Psoas muscle (tissue), 8 donors: ENCODE measurements around the gene GPX7. TPM values are rescaled to one million over a fixed set of nuclear protein-coding genes. Genes with fewer than 3 reads are reported as not detected.

ENCODE experiments used
- ATAC-seq, 4 donors: fragments of 200-7000 bp; cut with Tn5 transposase; one replicate each; pipeline ENCODE4 v1.9.1; 2020; ENCODE audit warnings: moderate library complexity in 3 of 4, mild to moderate bottlenecking in 2 of 4
- DNase-seq, 2 donors: peaks; one replicate each; pipeline ENCODE4 v3.0.0-alpha.2; 2020
- H3K27ac ChIP-seq: fragments of 200-600 bp; one replicate; pipeline ENCODE4 v1.8.0; 2022
- H3K27me3 ChIP-seq, 3 donors: fragments of 200-600 bp in 1 of 3; one replicate each; pipeline versions ENCODE4 v1.6.1 to v1.8.0; 2013 to 2022; ENCODE audit warnings: low read length in 2 of 3, mild to moderate bottlenecking in 2 of 3, moderate library complexity in 1 of 3; ENCODE audit not compliant: insufficient read depth in 3 of 3
- H3K36me3 ChIP-seq, 2 donors: fragments of 200-600 bp in 1 of 2; one replicate each; pipeline versions ENCODE4 v1.6.1 to v1.8.0; 2013 to 2022; ENCODE audit warnings: low read depth in 1 of 2, mild to moderate bottlenecking in 1 of 2, moderate library complexity in 1 of 2; ENCODE audit not compliant: insufficient read depth in 1 of 2
- H3K4me1 ChIP-seq: fragments of 200-600 bp; one replicate; pipeline ENCODE4 v1.8.0; 2022
- H3K4me3 ChIP-seq: fragments of 200-600 bp; one replicate; pipeline ENCODE4 v1.8.0; 2022; ENCODE audit warnings: mild to moderate bottlenecking
- H3K9me3 ChIP-seq: fragments of 200-600 bp; one replicate; pipeline ENCODE4 v1.8.0; 2022
- CTCF ChIP-seq: fragments of 200-600 bp; IDR thresholded peaks from one replicate; pipeline ENCODE4 v1.8.0; 2022; ENCODE audit warnings: antibody characterized with exemption
- WGBS, 3 donors: extraction: QIAGEN DNeasy Blood & Tissue Kit; methylation state at CpG; one replicate each; pipeline versions ENCODE4 v1.1.6 to v1.1.7; 2013; 5-methylcytosine and 5-hydroxymethylcytosine counted together
- intact Hi-C, 2 donors: fragments of 100-400 bp; cut with DNase I; formaldehyde crosslinking; loops; one replicate each; pipeline versions ENCODE4 v1.11.0 to v1.14.2; 2022
- long read RNA-seq, 2 donors: library from polyadenylated mRNA; unstranded; transcript quantifications; one replicate each; pipeline ENCODE4 v2.0.0, GENCODE V29; 2021
- polyA plus RNA-seq, 3 donors: library from polyadenylated mRNA; stranded (reverse); fragments of 200-250 nt; gene quantifications; one replicate each; pipeline ENCODE4 v1.2.3, GENCODE V29; 2013
- total RNA-seq, 4 donors: library from RNA; stranded (reverse); fragmentation: NEBNext Ultra II Directional in 2 of 4; extraction: Animal tissue kit (Norgen Biotek cat#: 25700) in 2 of 4; gene quantifications; one replicate each; pipeline versions ENCODE4 v1.2.1 to v1.2.4, GENCODE V29; 2021 to 2023
- donor health status: healthy with polysubstance abuse.
- donor health status: DM: no; HTN: no; CAD: no; lungs with moderate emphysema.
- donor health status: Bipolar disorder and iron deficiency.
- donor health status: healthy.
- donor health status: DM: yes; HTN: yes; CAD: no.
- donor health status: DM: no; HTN: no; CAD: no.
- donor health status: DM: no; HTN: no; CAD: no.
- donor health status: DM: yes; HTN: yes; CAD: no.

Gene GPX7
- total RNA-seq (10 to 100 TPM in 2 of 4 donors, 1 to 10 TPM in 2; 5.6 to 12.2 (median 10.2) TPM), polyA plus RNA-seq (1 to 10 TPM; 3.6 to 7.9 (median 7.7) TPM)
- long read RNA-seq, donor 1, partial matches to known transcripts, result 0 of 4 reads
- long read RNA-seq, donor 1, other reads (novel, unspliced or antisense), result 0 of 4 reads
- long read RNA-seq, donor 2, transcript GPX7-201 (3 exons, 1,228 nt), result major isoform, 8 of 14 reads
- long read RNA-seq, donor 2, partial matches to known transcripts, result 0 of 14 reads
- long read RNA-seq, donor 2, other reads (novel, unspliced or antisense), result 6 of 14 reads

GRCh38 chr1:52601991-52602855 lies at the start of gene GPX7:
GPX7 (plus strand) TSS chr1:52602371; CDS start chr1:52602410, 39 bp downstream.
- no peak for TF ChIP-seq CTCF
- WGBS, 3 donors, result 0 to 2% (median 1%) methylated on average over 75 to 97 of the region's 97 CpGs
- intact Hi-C loops, result loop anchor here (2.0 to 5.0 kb wide), 3 partner anchors 49 to 75 kb away; partner anchors contain the start of gene TUT4 (in 2 of the 2)
- Histone ChIP-seq H3K4me3 (peak within 1 kb of the TSS; percentile 68), H3K27me3 (no peaks in the 10 kb centered on the region), H3K9me3 (no peaks in the 10 kb centered on the region), H3K36me3 (peaks cover 0 to 9% of the 10 kb centered on the region in 2 donors), H3K4me1 (peaks cover 47% of the 10 kb centered on the region), H3K27ac (peak within 1 kb of the TSS; percentile 94)
- DNase-seq (peak; percentile 47 to 76), ATAC-seq (peak; percentile 11 to 51 (median 22))

GRCh38 chr1:52552505-52553361 lies 49.4 kb upstream of the GPX7 start, which contains the start of gene TUT4:
TUT4 (minus strand) TSS chr1:52553092; CDS start chr1:52526280, 26,812 bp downstream.
- Histone ChIP-seq H3K27me3 (no peaks in the 10 kb centered on the region), H3K9me3 (no peaks in the 10 kb centered on the region), H3K4me1 (peaks cover 42% of the 10 kb centered on the region), H3K27ac (peak within 1 kb of the TSS; percentile 92), H3K4me3 (peak within 1 kb of the TSS; percentile 91), H3K36me3 (no peaks in the 10 kb centered on the region)
- no peak for TF ChIP-seq CTCF
- ATAC-seq (peak; percentile 83 to 85 (median 84)), DNase-seq (peak; percentile 79 to 88)
- WGBS, 3 donors, result 0 to 1% (median 1%) methylated on average over 40 to 68 of the region's 68 CpGs
- intact Hi-C loops, result loop anchor here (2.0 to 10.0 kb wide), 4 partner anchors 50 to 125 kb away; partner anchors contain the start of gene GPX7 (in 2 of the 2)

- Histone ChIP-seq H3K9me3 (no peaks in the 10 kb centered on the region), H3K27ac (peak overlapping the region; percentile 92), H3K27me3 (no peaks in the 10 kb centered on the region), H3K36me3 (no peaks in the 10 kb centered on the region), H3K4me3 (peak overlapping the region; percentile 91), H3K4me1 (peaks cover 37% of the 10 kb centered on the region)
- intact Hi-C loops, result loop anchor here (2.0 to 10.0 kb wide), 4 partner anchors 49 to 124 kb away; partner anchors contain the start of gene GPX7 (in 2 of the 2)
- WGBS, 3 donors, result 4 to 7% (median 6%) methylated on average over 39 to 66 of the region's 66 CpGs
- no peak for TF ChIP-seq CTCF
- DNase-seq, result peak; percentile 89 to 91
- ATAC-seq, result peak; percentile 86 to 89 (median 87)
Observed at GRCh38 chr1:52553362-52554266, 48.6 kb upstream of the GPX7 start.
